ENCODE data around the gene HBA1.
"Not testable (repeated sequence)": the region's sequence is repeated elsewhere in the genome, so short reads cannot be mapped to it uniquely, and the experiment has no call there.

The HBA1 gene

DNA sequence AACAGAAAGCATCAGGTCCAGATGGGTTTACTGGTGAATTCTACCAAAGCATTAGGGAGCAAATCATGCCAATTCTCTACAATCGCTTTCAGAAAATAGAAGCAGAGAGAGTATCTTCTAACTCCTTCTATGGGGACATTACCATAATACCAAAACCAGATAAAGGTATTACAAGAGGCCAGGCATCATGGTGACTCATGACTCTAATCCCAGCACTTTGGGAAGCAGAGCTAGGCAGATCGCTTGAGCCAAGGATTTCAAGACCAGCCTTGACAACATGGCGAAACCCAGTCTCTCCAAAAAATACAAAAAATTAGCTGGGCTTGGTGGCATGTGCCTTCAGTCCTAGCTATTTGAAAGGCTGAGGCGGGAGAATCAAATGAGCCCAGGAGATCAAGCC, 26.8 kb downstream of the HBA1 start:
- no peaks in the 10 kb centered on the region for H3K27me3 Mint-ChIP-seq
- no peaks in the 10 kb centered on the region for H3K4me1 Mint-ChIP-seq

DNA sequence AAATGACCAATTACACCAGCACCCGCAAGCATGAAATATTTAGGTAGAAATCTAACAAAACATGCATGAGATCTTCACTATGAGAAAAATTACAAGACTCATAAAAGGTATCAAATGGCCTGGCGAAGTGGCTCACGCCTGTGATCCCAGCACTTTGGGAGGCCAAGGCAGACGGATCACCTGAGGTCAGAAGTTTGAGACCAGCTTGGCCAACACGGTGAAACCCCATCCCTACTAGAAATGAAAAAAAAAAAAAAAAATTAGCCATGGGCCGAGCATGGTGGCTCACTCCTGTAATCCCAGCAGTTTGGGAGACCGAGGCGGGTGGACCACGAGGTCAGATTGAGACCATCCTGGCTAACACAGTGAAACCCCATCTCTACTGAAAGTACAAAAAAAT, 27.6 kb downstream of the HBA1 start:
- not testable (repeated sequence) for H3K4me3 Mint-ChIP-seq, H3K27ac Mint-ChIP-seq, H3K27me3 Mint-ChIP-seq, H3K9me3 Mint-ChIP-seq, H3K4me1 Mint-ChIP-seq, ATAC-seq
- peaks cover 35% of the 10 kb centered on the region for H3K36me3 Mint-ChIP-seq

More for the DNA sequence above, 26.8 kb downstream of the HBA1 start:
- Mint-ChIP-seq H3K36me3 (peaks cover 29% of the 10 kb centered on the region), H3K4me3 (no peak overlapping the region), H3K9me3 (no peaks in the 10 kb centered on the region), H3K27ac (no peak overlapping the region)
- no peak for ATAC-seq

DNA sequence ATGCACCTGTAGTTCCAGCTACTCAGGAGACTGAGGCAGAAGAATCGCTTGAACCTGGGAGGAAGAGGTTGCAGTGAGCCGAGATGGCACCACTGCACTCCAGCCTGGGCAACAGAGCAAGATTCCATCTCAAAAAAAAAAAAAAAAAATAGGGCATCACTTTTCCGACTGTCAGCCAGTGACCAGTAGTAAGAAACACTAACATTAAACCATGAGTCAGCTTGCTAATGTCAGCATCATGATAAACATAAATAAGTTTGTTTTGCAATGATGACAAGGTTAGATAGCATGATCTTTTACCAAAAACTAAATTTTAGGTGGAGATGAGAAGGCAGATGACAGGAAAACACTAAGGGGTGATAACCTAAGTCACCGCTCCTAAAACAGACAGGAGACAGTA, 32.9 kb downstream of the HBA1 start:
- not testable (repeated sequence) for H3K27me3 Mint-ChIP-seq, H3K27ac Mint-ChIP-seq, H3K9me3 Mint-ChIP-seq, H3K4me3 Mint-ChIP-seq, ATAC-seq, H3K4me1 Mint-ChIP-seq
- peaks cover 36% of the 10 kb centered on the region for H3K36me3 Mint-ChIP-seq

DNA sequence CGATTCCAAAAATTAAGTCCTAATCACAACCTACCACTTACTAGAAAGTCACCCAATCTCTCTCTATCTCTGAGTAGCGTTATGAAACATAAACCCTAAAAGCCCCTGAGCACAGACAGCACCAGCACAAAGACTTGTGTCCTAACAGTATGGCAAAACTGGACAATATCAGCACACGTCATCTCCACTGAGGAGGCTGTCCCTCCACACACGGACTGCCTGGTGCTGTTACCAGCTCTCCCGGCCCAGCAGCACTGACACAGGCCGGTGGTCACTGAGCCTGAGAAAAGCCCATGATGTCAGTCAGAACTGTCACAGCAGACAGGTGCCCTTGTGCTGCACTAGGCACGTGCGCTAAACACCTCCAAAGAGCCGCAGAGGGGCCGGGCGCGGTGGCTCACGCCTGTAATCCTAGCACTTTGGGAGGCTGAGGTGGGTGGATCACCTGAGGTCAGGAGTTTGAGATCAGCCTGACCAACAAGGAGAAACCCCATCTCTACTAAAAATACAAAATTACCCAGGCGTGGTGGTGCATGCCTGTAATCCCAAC, 35.2 kb downstream of the HBA1 start:
- H3K27me3 Mint-ChIP-seq, H3K9me3 Mint-ChIP-seq, H3K27ac Mint-ChIP-seq, ATAC-seq, H3K4me3 Mint-ChIP-seq, H3K4me1 Mint-ChIP-seq: not testable (repeated sequence)
- H3K36me3 Mint-ChIP-seq: peaks cover 29% of the 10 kb centered on the region

DNA sequence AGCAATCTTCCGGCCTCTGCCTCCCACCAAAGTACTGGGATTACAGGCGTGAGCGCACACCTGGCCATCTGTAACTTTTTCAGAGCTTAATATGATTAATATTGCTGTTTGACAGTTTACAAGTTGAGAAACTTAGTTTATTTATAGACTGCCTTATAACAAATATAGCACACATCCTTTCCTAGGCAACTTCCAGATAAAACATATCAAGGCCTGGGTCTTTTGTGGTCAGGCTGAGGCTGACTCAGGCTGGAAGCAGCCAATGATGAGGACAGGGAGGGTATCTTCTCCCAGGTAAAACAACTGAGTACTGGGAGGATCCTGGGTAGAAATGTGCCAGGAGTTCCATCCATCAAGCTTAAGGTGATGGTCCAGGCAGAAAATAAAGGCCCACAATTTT, 36.5 kb downstream of the HBA1 start:
- Mint-ChIP-seq H3K4me3 (no peak overlapping the region), H3K9me3 (no peaks in the 10 kb centered on the region), H3K27ac (no peak overlapping the region), H3K27me3 (no peaks in the 10 kb centered on the region), H3K36me3 (peaks cover 25% of the 10 kb centered on the region), H3K4me1 (peaks cover 4% of the 10 kb centered on the region)
- ATAC-seq: no peak

DNA sequence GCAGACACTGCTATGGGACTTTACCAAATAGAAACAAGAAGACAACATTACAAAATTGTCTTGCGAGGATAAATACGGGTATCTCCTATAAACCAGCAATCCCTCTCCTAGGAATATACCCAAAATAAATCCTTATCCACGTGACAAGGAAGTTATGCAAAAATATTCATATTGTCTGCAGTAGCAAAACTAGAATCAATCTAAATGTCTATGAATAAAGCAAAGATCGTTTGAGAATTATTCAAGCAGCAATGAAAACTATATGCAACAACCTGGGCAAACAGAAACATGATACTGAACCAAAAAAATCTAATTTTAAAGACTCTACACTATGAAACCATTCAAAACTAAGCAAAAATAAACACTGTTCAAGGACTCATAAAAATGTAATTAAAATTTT, 43.5 kb downstream of the HBA1 start:
- Mint-ChIP-seq H3K36me3 (peaks cover 24% of the 10 kb centered on the region), H3K27me3 (no peaks in the 10 kb centered on the region), H3K9me3 (no peaks in the 10 kb centered on the region), H3K4me3 (no peak overlapping the region), H3K4me1 (no peaks in the 10 kb centered on the region), H3K27ac (no peak overlapping the region)
- ATAC-seq: no peak

Data from stimulated activated memory B cell treated with anti-CD40 and anti-IgM and Interleukin-4, amounts not matched to agents 10 μg/mL and 1 μg/mL and 100 μg/mL, for 72 hours (primary cell).